ENCODE data around the gene EML5. TPM values are rescaled to one million over a fixed set of nuclear protein-coding genes. Genes with fewer than 3 reads are reported as not detected.

EML5 gene
- total RNA-seq, 3 donors from 2014 or later, result 1.3 to 4.1 (median 1.4) TPM

- intact Hi-C loops (cut with DNase I, micrococcal nuclease), result no loop called here
These were observed 194.6 kb downstream of the EML5 start for GRCh38 chr14:88598097-88598675.

GRCh38 chr14:88597601-88598000 lies 195.2 kb downstream of the EML5 start:
- intact Hi-C loops (cut with DNase I, micrococcal nuclease), result no loop called here

More at GRCh38 chr14:88598097-88598675, 194.6 kb downstream of the EML5 start:
- no peak overlapping the region for H3K4me3 ChIP-seq
- H3K4me1 ChIP-seq (ENCODE audit: low read depth), result no peaks in the 10 kb centered on the region
- H3K36me3 ChIP-seq (ENCODE audit: low read depth), result no peaks in the 10 kb centered on the region
- DNase-seq (no peak), ATAC-seq (no peak)
- TF ChIP-seq, protein P1, sequence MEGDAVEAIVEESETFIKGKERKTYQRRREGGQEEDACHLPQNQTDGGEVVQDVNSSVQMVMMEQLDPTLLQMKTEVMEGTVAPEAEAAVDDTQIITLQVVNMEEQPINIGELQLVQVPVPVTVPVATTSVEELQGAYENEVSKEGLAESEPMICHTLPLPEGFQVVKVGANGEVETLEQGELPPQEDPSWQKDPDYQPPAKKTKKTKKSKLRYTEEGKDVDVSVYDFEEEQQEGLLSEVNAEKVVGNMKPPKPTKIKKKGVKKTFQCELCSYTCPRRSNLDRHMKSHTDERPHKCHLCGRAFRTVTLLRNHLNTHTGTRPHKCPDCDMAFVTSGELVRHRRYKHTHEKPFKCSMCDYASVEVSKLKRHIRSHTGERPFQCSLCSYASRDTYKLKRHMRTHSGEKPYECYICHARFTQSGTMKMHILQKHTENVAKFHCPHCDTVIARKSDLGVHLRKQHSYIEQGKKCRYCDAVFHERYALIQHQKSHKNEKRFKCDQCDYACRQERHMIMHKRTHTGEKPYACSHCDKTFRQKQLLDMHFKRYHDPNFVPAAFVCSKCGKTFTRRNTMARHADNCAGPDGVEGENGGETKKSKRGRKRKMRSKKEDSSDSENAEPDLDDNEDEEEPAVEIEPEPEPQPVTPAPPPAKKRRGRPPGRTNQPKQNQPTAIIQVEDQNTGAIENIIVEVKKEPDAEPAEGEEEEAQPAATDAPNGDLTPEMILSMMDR (IDR thresholded peaks at IDR 0.05), result no peak
- H3K9me3 ChIP-seq, result no peaks in the 10 kb centered on the region

GRCh38 chr14:88597038-88597437 lies 195.7 kb downstream of the EML5 start:
- H3K36me3 ChIP-seq (ENCODE audit: low read depth), result no peaks in the 10 kb centered on the region
- H3K4me1 ChIP-seq (ENCODE audit: low read depth), result no peaks in the 10 kb centered on the region
- no peak overlapping the region for H3K4me3 ChIP-seq
- ATAC-seq, result no peak
- no peaks in the 10 kb centered on the region for H3K9me3 ChIP-seq
- TF ChIP-seq, protein P1 (IDR thresholded peaks at IDR 0.05), result no peak
- intact Hi-C loops (cut with DNase I, micrococcal nuclease), result no loop called here
- no peak for DNase-seq

More at GRCh38 chr14:88597601-88598000, 195.2 kb downstream of the EML5 start:
- no peaks in the 10 kb centered on the region for H3K4me1 ChIP-seq (ENCODE audit: low read depth)
- H3K9me3 ChIP-seq, result no peaks in the 10 kb centered on the region
- ATAC-seq (no peak), DNase-seq (no peak)
- H3K4me3 ChIP-seq, result no peak overlapping the region
- TF ChIP-seq, protein P1 (IDR thresholded peaks at IDR 0.05), result no peak
- no peaks in the 10 kb centered on the region for H3K36me3 ChIP-seq (ENCODE audit: low read depth)

DNA sequence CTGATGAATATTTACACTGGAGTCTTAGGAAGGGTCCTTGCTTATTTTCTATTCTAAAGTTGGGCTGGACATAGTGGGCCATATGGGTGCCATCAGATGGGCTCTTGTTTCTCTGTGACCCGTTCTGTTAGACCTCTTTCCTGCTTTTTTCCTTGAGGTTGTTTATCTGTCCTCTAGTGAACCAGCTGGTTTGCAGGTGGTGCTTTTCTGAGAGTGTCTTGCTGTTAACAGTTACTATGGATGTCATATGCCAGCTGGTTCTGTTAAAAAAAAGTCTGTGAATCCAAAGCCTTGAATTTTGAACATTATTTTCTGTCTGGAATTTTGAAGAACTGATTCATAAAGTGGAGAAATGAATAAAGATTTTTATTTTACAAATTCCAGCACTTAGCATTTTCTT lies 200.7 kb downstream of the EML5 start:
- H3K9me3 ChIP-seq, result no peaks in the 10 kb centered on the region
- intact Hi-C loops (cut with DNase I, micrococcal nuclease), result no loop called here
- TF ChIP-seq, protein P1 (IDR thresholded peaks at IDR 0.05), result no peak
- H3K4me3 ChIP-seq, result no peak overlapping the region
- ATAC-seq (no peak), DNase-seq (no peak)
- no peaks in the 10 kb centered on the region for H3K36me3 ChIP-seq (ENCODE audit: low read depth)
- H3K4me1 ChIP-seq (ENCODE audit: low read depth), result peaks cover 3% of the 10 kb centered on the region

DNA sequence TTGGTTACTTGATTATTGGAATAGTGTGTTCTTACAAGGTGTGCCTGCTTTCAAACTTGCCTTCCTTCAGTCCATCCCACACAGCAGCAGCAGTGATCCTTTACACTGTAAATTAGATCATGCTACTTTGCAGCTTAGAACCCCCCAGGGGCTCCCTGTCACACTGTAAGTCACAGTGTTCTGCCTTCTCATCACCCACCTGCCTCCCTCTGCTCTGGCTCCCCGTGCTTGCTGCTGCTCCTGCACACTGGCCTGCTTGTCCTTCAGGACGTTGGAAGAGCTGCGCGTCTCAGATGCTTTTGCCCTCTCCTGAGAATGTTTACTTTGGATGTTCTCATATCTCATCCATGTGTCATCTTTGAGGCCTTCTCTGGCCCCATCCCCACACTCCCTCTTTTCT lies 202.6 kb downstream of the EML5 start:
- ATAC-seq (no peak), DNase-seq (no peak)
- H3K4me1 ChIP-seq (ENCODE audit: low read depth), result peaks cover 3% of the 10 kb centered on the region
- H3K4me3 ChIP-seq, result no peak overlapping the region
- H3K36me3 ChIP-seq (ENCODE audit: low read depth), result no peaks in the 10 kb centered on the region
- intact Hi-C loops (cut with DNase I, micrococcal nuclease), result no loop called here
- TF ChIP-seq, protein P1 (IDR thresholded peaks at IDR 0.05), result no peak
- H3K9me3 ChIP-seq, result no peaks in the 10 kb centered on the region

DNA sequence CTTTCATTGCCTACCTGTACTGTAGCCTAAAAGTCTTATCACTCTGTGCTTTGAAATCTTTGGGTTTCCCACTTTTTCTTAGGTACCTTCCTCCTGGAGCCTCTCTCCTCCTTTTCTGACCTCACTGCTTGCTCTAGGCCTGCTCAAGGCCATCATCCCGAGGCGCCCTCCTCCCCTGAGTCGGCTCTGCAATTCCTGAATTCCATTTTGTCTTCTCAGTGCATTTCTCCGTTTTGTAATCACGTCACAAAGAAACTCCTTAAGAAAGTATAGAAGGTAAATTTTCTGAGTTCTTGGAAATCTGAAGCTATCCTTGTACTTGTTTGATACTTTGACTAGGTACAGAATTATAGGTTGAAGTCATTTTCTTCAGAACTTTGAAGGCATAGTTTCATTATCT lies 204.7 kb downstream of the EML5 start:
- no peaks in the 10 kb centered on the region for H3K9me3 ChIP-seq
- ATAC-seq, result no peak
- no peaks in the 10 kb centered on the region for H3K36me3 ChIP-seq (ENCODE audit: low read depth)
- H3K4me1 ChIP-seq (ENCODE audit: low read depth), result peaks cover 3% of the 10 kb centered on the region
- TF ChIP-seq, protein P1 (IDR thresholded peaks at IDR 0.05), result no peak
- no peak overlapping the region for H3K4me3 ChIP-seq
- DNase-seq, result no peak
- intact Hi-C loops (cut with DNase I, micrococcal nuclease), result no loop called here

Measured in mucosa of descending colon (tissue), 3 donors.